GM23338 (cell line): ENCODE data around the gene NDUFB11. TPM values are rescaled to one million over a fixed set of nuclear protein-coding genes. Genes with fewer than 3 reads are reported as not detected.

Experiments
- ATAC-seq: fragments of 200-7000 bp; cut with Tn5 transposase; 3 replicates; pipeline ENCODE4 v1.9.1; 2020
- DNase-seq: peaks from one replicate; pipeline ENCODE4 v3.0.0-alpha.2; 2015; ENCODE audit warnings: low spot score
- H2AFZ ChIP-seq: fragments of 200-600 bp; sonication (generic); 2 replicates; pipeline ENCODE4 v1.8.0; 2016; ENCODE audit warnings: antibody characterized with exemption, mild to moderate bottlenecking, moderate library complexity
- H3F3A ChIP-seq: fragments of 200-600 bp; sonication (generic); replicated peaks from 2 replicates; pipeline ENCODE4 v1.8.0; 2017; ENCODE audit warnings: antibody characterized with exemption, mixed run types, low read depth
- H3K27ac ChIP-seq: fragments of 200-600 bp; sonication (generic); 2 replicates; pipeline ENCODE4 v1.6.1; 2016; ENCODE audit warnings: low read depth
- H3K27me3 ChIP-seq: fragments of 200-600 bp; sonication (generic); 2 replicates; pipeline ENCODE4 v1.8.0; 2016; ENCODE audit warnings: mild to moderate bottlenecking, mixed run types, moderate library complexity; ENCODE audit not compliant: insufficient read depth
- H3K36me3 ChIP-seq: fragments of 200-600 bp; sonication (generic); 2 replicates; pipeline ENCODE4 v1.8.0; 2016; ENCODE audit warnings: mild to moderate bottlenecking; ENCODE audit not compliant: insufficient read depth
- H3K4me1 ChIP-seq: fragments of 200-600 bp; sonication (generic); 2 replicates; pipeline ENCODE4 v1.8.0; 2016; ENCODE audit warnings: mild to moderate bottlenecking, moderate library complexity; ENCODE audit not compliant: insufficient read depth
- H3K4me2 ChIP-seq: fragments of 200-600 bp; sonication (generic); 2 replicates; pipeline ENCODE4 v1.7.1; 2017; ENCODE audit warnings: mixed run types
- H3K4me3 ChIP-seq: fragments of 200-600 bp; sonication (generic); 2 replicates; pipeline ENCODE4 v1.6.1; 2016; ENCODE audit warnings: mixed run types
- H3K79me2 ChIP-seq: fragments of 200-600 bp; sonication (generic); replicated peaks from 2 replicates; pipeline ENCODE4 v1.8.0; 2017; ENCODE audit warnings: mild to moderate bottlenecking; ENCODE audit not compliant: insufficient read depth
- H3K9me2 ChIP-seq: fragments of 200-600 bp; sonication (generic); 2 replicates; pipeline ENCODE4 v1.8.0; 2017; ENCODE audit not compliant: insufficient read depth
- H4K20me1 ChIP-seq: fragments of 200-600 bp; sonication (generic); replicated peaks from 2 replicates; pipeline ENCODE4 v1.8.0; 2017; ENCODE audit warnings: mild to moderate bottlenecking; ENCODE audit not compliant: insufficient read depth
- H3K27ac Mint-ChIP-seq: 2 replicates; pipeline ENCODE4 v1.8.0; 2020; ENCODE audit warnings: inconsistent platforms, mild to moderate bottlenecking, moderate library complexity, mixed read lengths
- H3K27me3 Mint-ChIP-seq: 3 replicates; pipeline ENCODE4 v1.8.0; 2022; ENCODE audit warnings: low read depth, mild to moderate bottlenecking, moderate library complexity, mixed read lengths, inconsistent platforms; ENCODE audit not compliant: insufficient read depth, poor library complexity
- H3K36me3 Mint-ChIP-seq: 3 replicates; pipeline ENCODE4 v1.8.0; 2021; ENCODE audit warnings: low read depth, mild to moderate bottlenecking, inconsistent platforms, moderate library complexity, mixed read lengths
- H3K4me1 Mint-ChIP-seq: 3 replicates; pipeline ENCODE4 v1.8.0; 2020; ENCODE audit warnings: mild to moderate bottlenecking, inconsistent platforms, mixed read lengths
- H3K4me3 Mint-ChIP-seq: 3 replicates; pipeline ENCODE4 v1.8.0; 2021; ENCODE audit warnings: moderate library complexity, mild to moderate bottlenecking, inconsistent platforms, mixed read lengths
- H3K9me3 Mint-ChIP-seq: 3 replicates; pipeline ENCODE4 v1.8.0; 2020; ENCODE audit warnings: moderate library complexity, mild to moderate bottlenecking, inconsistent platforms, mixed read lengths
- CTCF ChIP-seq, 2 experiments: fragments of 200-600 bp in 1 of 2; sonication (generic) in 1 of 2; conservative IDR thresholded peaks; 2 replicates each; pipeline versions ENCODE4 v1.5.1 to v1.6.1; 2016 to 2017; ENCODE audit warnings: antibody characterized with exemption in 2 of 2, low read depth in 2 of 2, mild to moderate bottlenecking in 2 of 2, moderate library complexity in 1 of 2
- ETS1 ChIP-seq: IDR thresholded peaks from 2 replicates; pipeline ENCODE4 v1.6.1; 2016; ENCODE audit warnings: antibody characterized with exemption
- EZH2phosphoT487 ChIP-seq: fragments of 200-600 bp; sonication (generic); IDR thresholded peaks from one replicate; pipeline ENCODE4 v1.8.1; 2018; ENCODE audit warnings: antibody characterized with exemption; ENCODE audit not compliant: unreplicated experiment
- ZNF462 ChIP-seq: fragments of 250-450 bp; sonication (Bioruptor Pico); IDR thresholded peaks from 2 replicates; pipeline ENCODE4 v1.5.0; 2020; ENCODE audit warnings: mild to moderate bottlenecking, moderate library complexity
- polyA plus RNA-seq: library from polyadenylated mRNA; unstranded; fragments of >200 nt; fragmentation: Nextera tagmentation; extraction: Ambion mirVana; gene quantifications from 2 replicates; pipeline ENCODE4 v1.2.1, GENCODE V29; 2016
- total RNA-seq: library from RNA; depleted of rRNA; stranded (reverse); fragments of >200 nt; shearing (Covaris generic); gene quantifications from 2 replicates; pipeline ENCODE4 v1.2.3, GENCODE V29; 2014

Gene NDUFB11
- total and polyA plus RNA-seq, 2 experiments from 2014 or later, result 103 to 238 TPM

- Mint-ChIP-seq H3K9me3 (no peaks in the 10 kb centered on the region), H3K27me3 (no peaks in the 10 kb centered on the region), H3K4me1 (peaks cover 10% of the 10 kb centered on the region; the same call in 2 of the 3 replicates), H3K27ac (no peak overlapping the region), H3K36me3 (peaks cover 22% of the 10 kb centered on the region; the same call in 2 of the 3 replicates), H3K4me3 (no peak overlapping the region)
- Histone ChIP-seq H2AFZ (no peak overlapping the region), H3K27ac (no peak overlapping the region), H3K79me2 (peaks cover 94% of the 10 kb centered on the region), H3K27me3 (no peaks in the 10 kb centered on the region), H3K4me1 (peaks cover 5% of the 10 kb centered on the region; the same call in 1 of the 2 replicates), H3K4me3 (no peak overlapping the region), H3F3A (no peaks in the 10 kb centered on the region), H3K4me2 (no peak overlapping the region), H4K20me1 (no peaks in the 10 kb centered on the region; the same call in none of the 2 replicates), H3K36me3 (no peaks in the 10 kb centered on the region), H3K9me2 (no peaks in the 10 kb centered on the region)
- TF ChIP-seq ETS1 (no peak), CTCF (conservative IDR thresholded peaks at IDR 0.05; ENCODE audit: low read depth in 2 of 2) (no peak), ZNF462 (CRISPR knock-in tag) (no peak), EZH2phosphoT487 (no peak)
- ATAC-seq, result no peak
- DNase-seq, result no peak
Measured at GRCh38 chrX:47151435-47151834, 6.9 kb upstream of the NDUFB11 start.
